HG03103 (cell line): Measurements from ENCODE around the gene GBA2.

Experiments
- ATAC-seq: cut with Tn5 transposase; IDR thresholded peaks from one replicate; pipeline ENCODE4 v1.9.1; 2021; ENCODE audit warnings: low read depth; ENCODE audit not compliant: unreplicated experiment

The GBA2 gene

DNA sequence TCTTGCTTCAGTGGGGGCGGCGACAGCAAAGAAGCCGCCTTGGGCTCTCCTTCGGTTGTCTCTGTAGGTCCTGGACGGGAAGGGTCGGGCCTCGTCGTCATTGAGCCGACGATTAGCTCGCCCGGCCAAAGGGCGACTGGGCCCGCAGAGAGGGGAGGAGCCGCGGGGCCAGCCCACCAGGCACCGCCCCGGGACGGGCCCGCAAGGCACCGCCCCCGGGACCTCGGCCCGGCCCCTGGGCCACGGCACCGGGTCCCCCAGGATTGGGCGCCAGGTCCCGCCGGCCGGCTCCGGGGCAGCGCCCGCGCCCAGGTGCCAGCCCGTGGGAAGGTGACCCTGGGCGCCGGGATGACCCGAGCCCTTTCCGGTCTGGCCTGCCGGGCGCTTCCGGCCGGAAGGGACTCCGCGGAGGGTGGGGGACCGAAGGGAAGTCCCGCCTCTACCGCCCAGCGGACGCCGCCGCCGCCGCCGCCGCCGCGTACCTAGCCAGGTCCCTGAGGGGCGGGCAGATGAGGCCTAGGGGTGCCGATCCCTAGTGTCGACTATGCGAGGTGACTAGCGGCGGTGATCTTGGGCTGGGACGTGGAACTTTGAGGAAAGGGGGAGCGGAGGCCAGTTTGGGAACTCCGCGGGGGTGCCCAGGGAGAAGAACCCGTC lies at the start of gene GBA2, which contains the start of gene RGP1:
Gene GBA2 (minus strand): TSS at position 371 of the 657 bp plus-strand sequence. CDS start 524 bp downstream, outside the sequence.
Gene RGP1 (plus strand): TSS at position 430 of the 657 bp plus-strand sequence. CDS start 469 bp downstream, outside the sequence.
- peak; percentile 65 for ATAC-seq

DNA sequence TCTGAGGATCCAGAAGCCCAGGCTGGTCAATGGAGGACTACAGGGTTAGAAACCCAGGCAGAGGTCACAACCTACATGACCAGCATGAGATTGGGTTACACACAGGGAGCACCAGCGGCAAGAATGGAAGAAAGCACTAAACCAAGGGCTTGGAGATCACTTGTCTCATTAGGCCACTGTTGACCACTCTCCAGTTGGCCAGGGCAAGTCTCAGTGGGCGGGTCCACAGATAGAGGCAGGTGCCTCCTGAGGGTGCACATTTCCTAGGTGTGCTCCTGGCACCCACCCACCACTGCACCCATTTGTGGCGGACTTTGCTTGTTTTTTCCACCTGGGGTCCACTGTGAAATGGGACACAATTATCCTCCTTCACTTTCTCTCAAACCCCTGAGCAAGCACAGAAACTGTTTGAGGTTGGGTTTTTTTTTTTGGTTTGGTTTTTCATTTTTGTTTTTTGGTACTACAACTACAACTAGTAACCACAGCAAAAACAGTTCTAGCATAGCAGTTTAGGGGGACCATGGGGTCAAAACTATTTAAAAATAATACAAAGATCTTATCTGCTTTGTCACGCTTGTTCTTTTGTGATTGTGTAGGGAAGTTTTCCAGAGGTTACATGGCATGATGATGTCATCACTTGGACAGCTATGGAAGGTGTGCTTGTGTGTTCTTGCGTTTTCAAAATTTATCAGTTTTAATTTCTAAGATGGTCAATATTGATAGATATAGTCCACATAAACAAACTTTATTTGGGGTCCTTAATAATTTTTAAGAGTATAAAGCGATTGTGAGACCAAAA lies 48.5 kb upstream of the GBA2 start:
- no peak for ATAC-seq

DNA sequence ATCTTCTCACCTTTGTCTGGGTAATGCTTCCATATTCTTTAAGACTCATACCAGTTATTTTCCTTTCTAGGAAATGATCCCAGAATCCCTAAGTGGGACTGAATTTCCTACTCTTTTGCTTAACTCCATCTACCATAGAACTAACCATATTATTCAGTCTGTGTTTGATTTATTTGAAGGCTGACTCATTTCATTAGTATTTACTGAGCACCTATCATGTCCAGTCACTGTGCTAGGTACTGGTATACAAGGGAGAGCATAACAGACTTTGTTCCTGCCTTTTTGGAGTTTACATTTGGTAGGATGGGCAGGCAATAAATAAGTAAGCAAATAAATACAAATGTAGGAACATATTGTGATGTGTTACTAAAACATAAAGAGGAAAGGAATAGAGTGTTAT lies 46.7 kb upstream of the GBA2 start:
- ATAC-seq = no peak

DNA sequence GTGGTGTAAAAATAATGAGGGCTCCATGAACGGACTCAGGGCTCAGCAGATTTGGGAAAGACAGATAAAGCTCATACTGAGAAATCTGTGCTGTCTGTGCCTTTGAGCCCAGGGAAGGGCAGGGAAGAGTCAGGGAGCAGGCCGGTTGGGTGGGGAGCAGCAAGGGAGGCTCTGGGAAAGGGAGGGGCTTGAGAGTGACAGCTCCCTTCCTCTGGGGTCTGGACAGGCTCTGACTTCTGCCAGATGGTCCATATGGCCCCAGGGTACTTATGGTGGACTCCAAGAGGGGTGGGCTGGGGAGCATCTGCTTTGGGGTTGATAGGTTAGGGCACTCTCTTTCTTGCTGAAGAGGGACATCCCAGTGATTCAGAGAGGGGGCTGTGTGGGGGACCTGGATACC lies 44.4 kb upstream of the GBA2 start:
- no peak for ATAC-seq

DNA sequence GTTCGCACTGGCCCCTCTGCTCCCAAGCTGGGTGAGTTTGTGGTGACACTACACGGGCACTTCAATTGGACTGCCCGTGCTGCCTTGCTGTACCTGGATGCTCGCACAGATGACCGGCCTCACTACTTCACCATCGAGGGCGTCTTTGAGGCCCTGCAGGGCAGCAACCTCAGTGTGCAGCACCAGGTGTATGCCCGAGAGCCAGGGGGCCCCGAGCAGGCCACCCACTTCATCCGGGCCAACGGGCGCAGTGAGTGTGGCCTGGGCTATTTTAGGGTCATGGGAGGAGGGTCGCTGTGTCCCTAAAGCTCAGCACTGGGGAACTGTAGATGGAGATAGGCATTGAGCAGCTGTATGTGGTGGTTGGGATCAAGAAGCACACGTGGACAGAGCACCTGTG lies 43.8 kb upstream of the GBA2 start:
- ATAC-seq = no peak

DNA sequence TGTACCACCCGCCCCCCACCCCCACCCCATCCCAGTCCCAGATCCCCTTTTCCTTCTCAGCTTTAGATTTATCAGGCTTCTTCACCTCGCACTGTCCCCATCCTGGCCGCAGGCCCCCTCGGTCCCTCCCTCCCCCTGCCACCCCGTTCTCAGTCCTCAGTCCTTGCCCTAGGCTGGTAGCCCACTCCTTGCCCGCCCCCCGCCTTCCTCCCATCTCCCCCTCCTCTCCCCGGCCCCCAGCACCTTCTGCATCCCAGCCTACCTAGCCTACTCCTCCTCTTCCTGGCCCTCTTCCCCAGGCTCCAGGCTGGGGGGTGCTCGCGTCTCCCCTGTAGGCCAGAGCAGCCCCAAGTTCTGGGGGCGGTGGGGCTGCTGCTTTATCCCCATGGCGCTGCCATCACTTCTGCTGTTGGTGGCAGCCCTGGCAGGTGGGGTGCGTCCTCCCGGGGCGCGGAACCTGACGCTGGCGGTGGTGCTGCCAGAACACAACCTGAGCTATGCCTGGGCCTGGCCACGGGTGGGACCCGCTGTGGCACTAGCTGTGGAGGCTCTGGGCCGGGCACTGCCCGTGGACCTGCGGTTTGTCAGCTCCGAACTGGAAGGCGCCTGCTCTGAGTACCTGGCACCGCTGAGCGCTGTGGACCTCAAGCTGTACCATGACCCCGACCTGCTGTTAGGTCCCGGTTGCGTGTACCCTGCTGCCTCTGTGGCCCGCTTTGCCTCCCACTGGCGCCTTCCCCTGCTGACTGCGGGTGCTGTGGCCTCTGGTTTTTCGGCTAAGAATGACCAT lies 43.2 kb upstream of the GBA2 start:
- ATAC-seq = no peak

DNA sequence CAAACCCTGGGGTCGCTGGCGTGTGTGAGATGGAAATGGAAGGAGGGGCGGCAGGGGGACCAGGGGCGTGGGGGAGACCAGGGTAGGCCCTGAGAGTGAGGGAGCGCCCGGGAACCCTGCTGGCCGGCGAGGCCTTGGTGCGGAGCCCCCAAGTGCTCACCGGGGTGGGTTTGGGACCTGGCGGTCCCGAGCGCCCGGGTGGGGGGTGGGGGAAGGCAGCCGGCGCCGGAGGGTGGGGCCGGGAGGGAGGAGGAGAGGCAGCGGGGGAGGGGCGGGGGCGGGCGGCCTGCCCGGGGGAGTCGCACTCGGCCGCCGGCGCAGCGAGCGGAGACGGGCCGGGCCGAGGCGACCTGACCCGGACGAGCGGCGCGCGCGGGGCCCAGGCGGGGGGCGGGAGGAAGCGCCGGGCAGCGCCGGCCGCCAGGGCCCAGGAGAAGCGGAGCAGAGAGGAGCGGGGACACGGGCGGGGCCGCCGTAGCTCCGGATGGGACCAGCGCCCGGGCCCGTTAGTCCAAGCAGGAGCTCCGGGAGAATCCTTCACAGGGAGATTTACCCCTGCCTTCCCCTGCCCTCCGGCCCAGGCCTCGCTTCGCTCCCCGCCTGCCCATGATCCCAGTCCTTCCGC lies 42.4 kb upstream of the GBA2 start, which contains the start of gene NPR2:
Gene NPR2 (plus strand): TSS at position 295 of the 625 bp plus-strand sequence. CDS start 818 bp downstream, outside the sequence.
- ATAC-seq = no peak

DNA sequence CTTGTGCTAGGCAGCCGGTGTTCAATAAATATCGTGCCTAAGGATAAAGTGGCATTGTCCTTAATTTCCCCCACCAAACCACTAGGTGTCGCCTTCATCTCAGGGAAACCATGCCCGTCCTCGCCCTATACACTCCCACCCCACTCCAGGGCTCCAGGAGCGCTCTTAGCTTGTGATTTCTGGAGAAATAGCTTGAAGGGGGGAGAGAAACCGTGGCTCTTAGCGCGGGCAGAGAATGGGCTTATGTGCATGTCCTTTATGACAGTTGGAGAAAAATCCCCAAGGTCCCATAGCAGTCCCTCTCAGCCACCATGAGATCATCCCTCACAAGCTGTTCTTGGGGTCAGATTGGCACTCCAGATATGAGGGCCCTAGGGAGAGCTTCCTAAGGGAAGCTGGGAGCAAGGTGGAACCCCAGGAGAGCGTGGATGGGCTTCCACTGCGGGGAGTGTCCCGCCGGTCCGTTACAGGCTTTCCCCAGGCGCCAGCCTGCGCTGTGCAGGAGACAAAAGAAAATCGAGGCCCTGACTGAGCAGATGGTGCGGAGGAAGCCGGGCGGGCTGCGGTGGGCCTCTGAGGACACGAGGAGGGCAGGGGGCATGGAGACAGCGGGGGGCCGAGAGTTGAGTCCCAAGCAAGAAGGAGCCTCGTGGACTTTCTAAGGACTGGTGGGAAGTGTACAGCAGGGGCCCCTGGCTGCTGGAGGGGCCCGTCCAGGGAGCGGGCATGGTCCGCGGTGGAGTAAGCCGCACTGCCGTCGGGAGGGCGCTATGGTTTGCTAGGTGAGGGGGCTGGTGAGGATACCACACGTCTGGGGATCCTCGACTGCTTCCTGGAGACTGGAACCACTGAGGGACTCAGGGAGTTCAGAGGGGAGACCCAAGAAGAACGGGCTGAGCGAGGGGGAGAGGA lies 41.6 kb upstream of the GBA2 start:
- ATAC-seq = no peak

DNA sequence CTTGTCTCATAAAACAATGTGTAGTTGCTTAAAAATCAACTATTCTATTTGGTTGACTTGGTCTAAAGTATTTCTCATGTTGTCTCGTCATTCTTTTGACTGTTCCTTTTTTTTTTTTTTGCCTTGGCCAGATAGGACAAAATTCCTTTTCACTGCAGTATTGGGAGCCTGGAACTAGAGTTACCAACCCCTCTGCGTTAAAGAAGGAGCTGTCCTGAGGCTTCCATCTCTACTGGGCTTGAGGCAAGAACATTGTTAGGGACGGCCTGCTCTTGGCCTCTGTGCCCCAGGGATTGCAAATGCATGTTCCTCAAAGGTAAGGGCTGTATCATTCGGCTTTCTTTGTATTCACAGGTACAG lies 41.0 kb upstream of the GBA2 start:
- no peak for ATAC-seq

DNA sequence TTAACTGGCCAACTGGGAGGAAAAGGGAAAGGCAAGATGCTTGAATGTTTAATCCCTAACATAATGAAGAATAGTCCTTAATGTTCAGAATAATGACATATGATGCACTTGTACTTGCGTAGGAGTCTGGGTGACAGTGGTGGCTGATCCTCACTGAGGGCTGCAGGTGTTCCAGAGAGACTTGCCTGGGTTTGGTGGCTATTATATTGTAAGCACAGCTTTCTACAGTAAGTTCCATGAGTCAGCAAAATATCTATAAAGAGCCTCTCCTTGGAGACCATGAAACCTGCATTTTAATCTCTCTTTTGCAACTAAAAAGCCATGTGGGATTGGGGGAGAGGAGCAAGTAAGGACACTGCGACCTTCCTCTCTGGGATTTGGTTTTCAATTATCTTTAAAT lies 40.5 kb upstream of the GBA2 start:
- ATAC-seq = no peak

DNA sequence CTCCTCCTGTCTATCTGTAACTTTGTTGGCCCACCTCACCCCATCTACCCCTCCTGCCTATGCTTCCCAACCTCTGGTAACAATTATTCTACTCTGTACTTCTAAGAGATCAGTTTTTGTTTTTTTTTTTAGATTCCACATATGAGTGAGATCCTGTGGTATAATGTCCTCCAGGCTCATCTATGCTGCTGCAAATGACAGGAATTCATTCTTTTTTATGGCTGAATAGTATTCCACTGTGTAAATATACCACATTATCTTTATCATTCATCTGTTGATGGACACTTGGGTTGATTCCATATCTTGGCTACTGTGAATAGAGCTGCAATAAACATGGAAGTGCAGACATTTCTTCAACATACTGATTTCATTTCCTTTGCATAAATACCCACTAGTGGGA lies 34.4 kb upstream of the GBA2 start:
- no peak for ATAC-seq

DNA sequence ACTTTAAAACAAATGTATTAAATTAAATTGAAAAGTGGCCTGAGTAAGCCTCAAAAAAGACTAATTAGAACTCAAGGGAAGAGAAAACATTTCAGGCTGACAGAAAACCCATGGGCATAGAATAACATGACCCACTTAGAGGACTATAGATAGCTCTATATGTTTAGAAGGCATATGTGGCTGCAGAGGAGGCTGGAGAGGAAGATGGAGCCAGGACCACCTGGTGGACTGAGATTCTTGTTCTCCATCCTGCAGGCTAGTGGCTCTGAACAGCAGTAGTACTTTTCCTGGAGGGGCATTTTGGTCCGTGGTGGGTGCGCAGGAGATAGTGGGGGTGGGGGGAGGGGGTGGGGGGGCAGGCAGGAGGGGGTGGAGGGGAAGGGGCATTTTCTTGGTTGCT lies 32.0 kb upstream of the GBA2 start:
- ATAC-seq = no peak

DNA sequence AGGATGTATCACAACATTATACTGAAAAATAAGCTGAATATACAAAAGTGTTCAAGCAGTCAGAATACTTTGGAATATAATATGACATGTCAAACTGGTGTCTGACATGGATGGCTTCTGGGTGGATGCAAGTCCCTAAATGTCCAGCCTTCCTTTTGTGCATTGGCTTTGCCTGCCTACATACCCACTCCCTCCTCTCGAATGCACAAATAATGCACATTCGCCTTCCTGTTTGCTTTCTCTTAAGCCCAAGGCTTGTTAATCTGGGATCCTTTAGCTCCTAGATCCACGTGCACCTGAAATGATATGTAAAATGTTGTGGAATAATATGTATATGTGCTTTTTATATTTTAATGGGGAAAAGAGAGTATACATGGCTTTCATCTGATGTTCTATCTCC lies 29.5 kb upstream of the GBA2 start:
- no peak for ATAC-seq

DNA sequence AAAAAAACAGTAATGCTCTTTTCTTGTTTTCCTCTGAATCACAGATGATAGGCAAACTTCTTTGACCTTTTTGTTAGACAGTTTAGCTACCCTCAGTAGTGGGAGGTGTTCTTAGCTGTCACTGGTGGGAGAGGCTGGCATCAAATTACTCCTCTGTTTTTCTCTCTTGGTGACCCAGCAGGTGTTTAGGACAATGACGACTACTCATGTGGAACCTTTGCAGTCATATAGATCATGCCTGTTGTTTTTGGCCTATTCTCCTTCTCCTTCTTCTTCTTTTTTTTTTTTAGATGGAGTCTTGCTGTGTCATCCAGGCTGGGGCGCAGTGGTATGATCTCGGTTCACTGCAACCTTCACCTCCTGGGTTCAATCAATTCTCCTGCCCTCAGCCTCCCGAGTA lies 27.0 kb upstream of the GBA2 start:
- ATAC-seq = no peak

DNA sequence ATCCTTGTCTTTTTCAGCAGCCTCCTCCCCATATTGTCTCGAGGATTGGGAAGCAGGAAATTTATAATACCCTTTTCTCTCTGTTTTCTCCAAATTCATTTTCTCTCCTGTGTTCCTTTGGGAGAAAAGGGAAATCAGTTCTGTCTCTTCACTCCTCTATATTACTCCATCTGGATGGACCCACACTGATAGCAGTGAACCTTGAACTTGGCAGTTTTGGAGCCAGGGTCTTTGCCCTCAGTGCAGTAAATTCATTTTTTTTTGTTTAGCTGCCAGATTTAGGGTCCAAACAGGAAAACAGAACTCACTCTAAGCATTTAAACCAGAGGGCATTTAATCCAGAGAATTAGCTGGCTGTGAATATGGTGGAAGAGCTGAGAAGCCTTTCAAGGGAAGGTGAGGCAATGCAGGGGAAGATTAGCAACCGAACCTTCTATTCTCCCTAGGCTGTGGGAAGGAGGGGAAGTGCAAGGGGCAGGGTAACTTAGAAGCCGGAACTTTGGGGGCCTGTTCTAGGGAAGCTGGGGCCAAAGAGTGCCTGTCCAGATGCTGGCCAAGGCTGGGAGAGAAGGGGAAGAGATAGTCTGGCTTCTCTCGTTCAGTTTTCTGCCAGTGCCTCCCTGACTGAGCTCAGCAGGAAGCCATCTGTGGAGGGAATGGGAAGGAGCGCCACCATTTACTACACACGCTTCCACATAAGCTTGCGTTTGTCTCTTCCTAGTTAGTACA lies 26.0 kb upstream of the GBA2 start:
- no peak for ATAC-seq

DNA sequence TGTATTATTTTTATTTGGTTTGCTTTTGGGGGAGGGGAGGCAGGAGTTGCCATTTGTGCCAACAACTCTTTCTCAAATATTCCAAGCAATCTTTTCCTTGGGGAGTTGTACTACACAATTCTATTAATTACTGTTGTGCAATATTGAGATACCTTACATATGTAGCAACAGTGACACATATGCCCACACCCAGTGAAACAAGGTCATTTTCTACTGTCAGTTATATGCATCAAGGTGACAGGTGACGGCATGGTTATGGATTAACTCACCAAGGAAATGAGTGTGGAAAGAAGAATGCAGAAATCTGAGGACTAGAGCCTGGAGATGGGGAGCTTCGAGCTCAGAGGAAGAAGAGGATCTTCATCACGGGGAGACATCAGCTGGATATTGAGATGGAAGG lies 22.9 kb upstream of the GBA2 start:
- ATAC-seq = no peak

DNA sequence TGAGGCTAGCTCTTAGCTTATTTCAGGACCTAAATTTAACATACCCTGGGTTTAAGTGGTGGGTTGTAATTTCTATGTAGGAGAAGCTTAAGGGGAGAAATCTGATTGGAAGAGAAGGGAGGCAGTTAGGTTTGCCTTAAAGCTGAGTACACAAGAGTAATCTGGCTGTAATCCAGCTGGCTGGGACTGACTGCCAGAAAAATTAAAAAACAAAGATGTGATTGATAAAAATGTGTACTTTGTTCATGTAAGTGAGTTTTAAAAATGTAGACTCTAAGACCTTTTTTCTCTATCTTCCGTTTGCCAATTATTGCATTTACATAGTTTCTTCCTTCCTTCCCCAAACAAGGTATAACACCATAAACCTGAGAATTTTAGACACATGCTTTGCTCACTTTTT lies 22.5 kb upstream of the GBA2 start:
- ATAC-seq = no peak

DNA sequence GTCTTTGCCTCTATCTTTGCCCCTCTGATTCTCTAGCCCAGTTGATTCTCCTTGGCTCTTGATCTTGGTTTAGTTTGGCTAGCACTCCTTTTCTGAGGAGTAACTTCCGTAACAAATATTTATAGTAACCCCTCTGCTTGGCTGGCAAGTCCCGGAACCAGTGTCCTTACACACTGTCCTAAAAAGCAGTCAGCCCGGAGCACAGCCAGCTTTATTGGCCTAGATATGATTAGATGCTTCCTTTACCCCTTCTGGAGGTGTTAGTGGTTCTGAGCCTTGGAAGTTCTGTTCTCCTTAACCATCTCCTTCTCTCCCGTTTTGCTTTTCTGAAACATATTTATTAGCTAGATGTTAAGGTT lies 22.0 kb upstream of the GBA2 start:
- no peak for ATAC-seq

DNA sequence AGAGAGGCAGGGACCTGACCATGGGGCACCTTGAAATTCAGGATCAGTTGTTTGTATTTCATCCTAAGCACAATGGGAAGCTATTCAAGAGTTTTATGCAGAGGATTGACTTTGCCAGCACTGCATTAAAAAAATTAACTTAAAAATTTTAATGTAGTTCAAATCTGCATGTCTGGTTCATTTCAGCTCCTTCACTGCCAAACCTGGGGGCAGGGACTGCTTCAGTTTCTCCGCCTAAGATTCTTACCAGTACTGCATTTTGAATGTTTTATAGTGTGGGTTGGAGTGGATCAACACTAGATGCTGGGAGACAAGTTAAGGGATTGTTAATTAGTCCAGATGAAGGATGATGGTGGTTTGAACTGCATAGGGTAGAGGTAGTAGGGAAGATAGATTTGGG lies 20.7 kb upstream of the GBA2 start:
- no peak for ATAC-seq
